Measurements from ENCODE around the gene TEKTIP1.

Gene TEKTIP1

GRCh38 chr19:3585301-3586126, 46.5 kb downstream of the TEKTIP1 start, which contains the start of gene GIPC3:
Gene GIPC3, plus strand, starts transcription at chr19:3585478. Its CDS starts 120 bp downstream, at chr19:3585598.
- no peak for DNase-seq (ENCODE audit: low read depth)

GRCh38 chr19:3586127-3586626, 47.2 kb downstream of the TEKTIP1 start:
- peak; percentile 46 for DNase-seq (ENCODE audit: low read depth)

GRCh38 chr19:3586707-3587346, 47.9 kb downstream of the TEKTIP1 start:
- DNase-seq (ENCODE audit: low read depth), result no peak

DNA sequence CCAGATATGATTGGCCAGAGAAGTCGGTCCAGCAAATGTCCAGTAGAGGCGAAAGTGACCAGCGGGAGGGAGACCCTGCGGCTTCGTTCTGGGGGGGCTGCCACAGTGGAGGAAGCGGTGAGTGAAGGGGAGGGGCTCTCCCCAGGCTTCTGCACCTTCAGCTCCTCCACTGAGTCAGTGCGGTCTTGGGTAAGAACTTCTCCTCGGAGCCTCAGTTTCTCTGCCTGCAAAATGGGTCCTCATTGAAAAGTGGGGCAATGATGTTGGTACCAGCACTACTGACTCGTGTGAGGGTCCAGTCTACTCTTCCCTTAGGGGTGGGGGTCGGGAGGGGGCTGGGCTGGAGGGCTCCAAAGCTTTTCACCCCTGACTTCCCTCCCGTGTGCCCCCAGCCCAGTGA, 50.5 kb downstream of the TEKTIP1 start:
- DNase-seq (ENCODE audit: low read depth), result no peak

GRCh38 chr19:3589949-3590348, 51.0 kb downstream of the TEKTIP1 start:
- no peak for DNase-seq (ENCODE audit: low read depth)

- DNase-seq (ENCODE audit: low read depth), result no peak
Measured at GRCh38 chr19:3590991-3591659, 52.2 kb downstream of the TEKTIP1 start.

DNA sequence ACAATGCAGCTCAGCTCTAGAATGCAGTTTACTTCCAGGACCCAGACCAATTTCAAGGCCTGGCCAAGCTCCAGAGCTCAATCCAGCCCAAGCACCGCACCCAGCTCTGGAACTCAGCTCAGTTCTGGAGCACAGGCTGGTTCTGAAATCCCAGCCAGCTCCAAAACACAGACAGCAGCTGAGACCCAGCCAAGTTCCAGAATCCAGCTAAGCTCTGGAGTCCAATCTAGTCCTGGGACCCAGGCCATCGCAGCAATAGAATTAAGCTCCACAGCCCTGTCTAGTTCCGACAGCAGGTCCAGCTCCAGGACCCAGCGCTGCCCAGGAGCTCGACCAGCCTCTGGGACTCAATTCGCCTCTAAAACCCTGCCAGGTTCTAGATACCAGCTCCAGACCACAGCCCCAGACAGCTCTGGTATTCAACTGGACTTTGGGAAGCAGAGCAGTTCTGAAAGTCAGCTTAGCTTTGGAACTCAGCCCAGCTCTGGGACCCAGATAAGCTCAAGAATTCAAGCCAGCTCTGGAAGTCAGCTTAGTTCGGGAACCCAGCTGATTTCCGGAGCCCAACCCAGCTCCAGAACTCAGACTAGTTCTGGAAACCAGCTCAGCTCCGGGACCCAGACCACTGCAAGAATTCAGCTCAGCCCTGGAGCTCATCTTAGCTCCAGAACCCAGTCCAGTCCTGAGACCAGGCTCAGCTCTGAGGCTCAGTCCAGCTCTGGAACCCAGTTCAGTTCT, 53.1 kb downstream of the TEKTIP1 start:
- DNase-seq (ENCODE audit: low read depth), result no peak

DNA sequence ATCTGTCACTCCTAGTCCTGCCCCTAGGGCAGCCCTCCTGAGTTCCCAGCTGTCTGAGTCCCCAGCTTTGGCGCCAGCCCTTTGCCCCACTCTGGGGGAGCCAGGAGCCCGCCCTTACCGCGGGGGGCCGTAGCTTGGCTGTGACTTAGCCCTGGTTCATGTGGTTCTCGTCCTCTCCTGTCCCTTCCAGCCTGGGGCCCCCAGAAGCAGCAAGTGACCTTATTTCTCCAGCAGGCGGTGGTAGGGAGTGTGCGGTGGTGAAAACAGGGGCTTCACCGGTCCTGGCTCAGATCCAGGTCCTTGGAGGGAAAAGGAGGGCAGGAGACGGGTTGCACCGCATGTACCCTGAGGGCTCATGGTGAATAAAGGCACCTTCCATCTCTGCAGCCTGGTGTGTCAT, 54.2 kb downstream of the TEKTIP1 start:
- DNase-seq (ENCODE audit: low read depth), result no peak
